Astrocyte of the hippocampus (primary cell): Measurements from ENCODE around the gene PTBP1.

Experiments
- DNase-seq: peaks from one replicate; pipeline ENCODE4 v3.0.0; 2011; ENCODE audit warnings: low read depth, low spot score

PTBP1 gene

GRCh38 chr19:796692-797527 lies at the start of gene PTBP1:
Gene PTBP1 (plus strand): TSS chr19:797452. CDS start chr19:797498, 46 bp downstream.
- peak; percentile 100 for DNase-seq

DNA sequence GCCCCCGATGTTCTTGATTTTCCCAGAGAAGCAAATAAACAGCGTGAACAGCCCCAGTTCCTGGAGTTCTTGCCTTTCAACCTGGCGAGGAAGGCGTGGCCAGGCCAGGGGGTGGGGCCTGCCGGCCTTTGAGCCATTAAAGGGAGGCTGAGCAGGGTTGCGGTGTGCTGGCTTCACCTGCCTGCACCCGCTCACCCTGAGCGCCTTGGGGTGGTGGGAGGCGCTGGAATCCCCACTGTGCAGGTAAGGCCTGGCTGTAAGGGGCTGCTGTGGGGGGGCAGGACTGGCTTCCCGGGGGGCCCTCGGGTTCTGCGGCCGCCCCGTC lies 49.0 kb upstream of the PTBP1 start:
- DNase-seq: no peak

DNA sequence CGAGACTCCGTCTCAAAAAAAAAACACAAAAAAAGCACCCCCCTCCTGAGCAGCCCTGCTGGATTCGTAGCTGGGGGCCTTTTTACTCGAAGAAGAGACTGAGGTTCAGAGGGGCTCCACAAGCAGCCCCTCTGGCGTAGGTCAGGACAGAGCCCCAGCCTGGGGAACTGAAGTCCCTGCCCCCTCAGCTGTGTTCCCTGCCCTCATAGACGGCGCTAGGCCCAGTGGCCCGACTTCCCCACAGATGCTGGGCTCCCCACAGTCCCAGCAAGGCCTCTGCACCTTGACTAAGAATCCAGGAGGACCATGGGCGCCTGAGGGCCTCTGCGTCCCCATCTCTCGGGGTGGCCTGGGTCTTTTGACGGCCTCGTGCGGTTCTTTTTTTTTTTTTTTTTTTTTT lies 47.4 kb upstream of the PTBP1 start:
- DNase-seq: no peak

DNA sequence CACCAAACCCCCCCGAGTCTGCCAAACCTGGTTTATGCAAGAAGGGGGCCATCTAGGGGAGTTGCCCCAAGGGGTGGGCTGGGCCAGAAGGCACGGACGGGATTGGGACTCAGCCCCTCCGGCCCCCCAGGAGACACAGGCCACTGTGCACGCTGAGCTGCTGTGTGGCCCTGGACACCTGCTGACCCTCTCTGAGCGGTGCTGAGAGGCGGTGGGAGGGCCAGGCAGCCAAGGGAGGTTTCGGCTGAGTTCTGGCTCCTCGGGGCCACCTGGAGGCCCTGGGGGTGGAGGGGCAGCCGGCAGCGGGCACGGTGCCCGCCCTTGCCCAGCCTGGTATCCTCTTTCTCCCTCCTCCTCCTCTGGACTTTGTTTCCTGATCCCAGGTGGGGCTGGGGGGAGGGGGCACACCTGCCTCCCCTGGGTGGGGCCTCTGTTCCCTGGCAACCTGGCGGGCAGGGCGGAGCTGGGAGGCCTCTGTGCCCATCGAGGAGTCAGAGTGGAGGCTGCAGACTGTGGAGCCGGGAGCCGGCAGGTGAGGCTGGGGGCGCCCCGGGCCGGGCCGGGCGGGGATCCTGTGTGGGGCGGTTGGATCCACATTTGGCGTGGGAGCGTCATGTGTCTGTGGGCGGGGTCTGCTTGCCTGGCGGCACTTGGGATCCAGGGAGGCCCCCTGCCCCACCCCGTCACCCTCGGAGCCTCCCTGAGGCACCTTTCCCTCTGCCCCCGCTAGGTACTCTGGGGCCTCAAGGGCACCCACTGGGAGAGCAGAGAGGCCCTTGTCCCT lies 46.4 kb upstream of the PTBP1 start, which contains the start of gene MISP:
MISP (plus strand) TSS at position 473 of the 784 bp plus-strand sequence. CDS start 5,835 bp downstream, outside the sequence.
- no peak for DNase-seq

DNA sequence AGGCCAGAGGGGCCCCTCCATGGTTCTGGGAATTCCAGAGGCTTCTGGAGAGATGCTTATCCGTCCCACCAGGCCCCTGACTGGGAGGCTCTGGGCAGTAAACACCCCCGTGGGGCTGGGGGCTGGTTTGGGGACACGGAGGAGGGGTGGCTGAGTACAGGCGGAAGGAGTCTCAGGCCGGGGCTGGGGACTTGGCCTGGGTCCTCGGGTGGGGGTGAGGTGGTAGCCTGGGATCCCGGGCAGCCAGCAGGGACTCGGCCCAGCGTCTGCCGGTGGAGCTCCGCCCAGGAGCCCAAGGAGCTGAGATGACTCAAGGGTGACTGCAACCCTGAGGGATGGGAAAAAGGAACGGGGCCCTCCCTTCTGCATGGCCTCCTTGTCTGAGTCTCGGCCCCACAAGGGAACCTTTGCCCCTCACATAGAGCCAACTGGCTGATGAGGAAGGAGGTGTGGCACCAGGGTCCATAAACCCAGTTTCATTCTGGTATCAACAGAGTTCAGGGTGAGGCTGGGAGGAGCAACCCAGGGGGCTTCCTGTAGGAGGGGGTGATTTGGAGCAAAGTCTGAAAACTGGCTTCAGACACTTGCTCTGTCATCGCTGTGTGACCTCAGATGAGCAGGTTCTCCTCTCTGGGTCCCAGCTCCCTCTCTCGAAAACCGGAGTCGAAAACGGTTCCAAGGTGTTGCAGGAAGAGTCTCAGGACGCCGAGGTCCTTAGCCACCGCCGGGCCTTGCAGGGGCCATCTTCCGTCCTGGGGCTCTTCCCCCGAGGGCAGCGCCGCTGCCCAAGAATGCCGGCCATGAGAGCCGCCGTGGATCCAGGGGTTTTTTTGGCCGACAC lies 45.5 kb upstream of the PTBP1 start:
- DNase-seq: peak; percentile 83

GRCh38 chr19:752652-753517 lies 44.4 kb upstream of the PTBP1 start:
- DNase-seq: peak; percentile 71

GRCh38 chr19:754530-754929 lies 42.7 kb upstream of the PTBP1 start:
- no peak for DNase-seq

DNA sequence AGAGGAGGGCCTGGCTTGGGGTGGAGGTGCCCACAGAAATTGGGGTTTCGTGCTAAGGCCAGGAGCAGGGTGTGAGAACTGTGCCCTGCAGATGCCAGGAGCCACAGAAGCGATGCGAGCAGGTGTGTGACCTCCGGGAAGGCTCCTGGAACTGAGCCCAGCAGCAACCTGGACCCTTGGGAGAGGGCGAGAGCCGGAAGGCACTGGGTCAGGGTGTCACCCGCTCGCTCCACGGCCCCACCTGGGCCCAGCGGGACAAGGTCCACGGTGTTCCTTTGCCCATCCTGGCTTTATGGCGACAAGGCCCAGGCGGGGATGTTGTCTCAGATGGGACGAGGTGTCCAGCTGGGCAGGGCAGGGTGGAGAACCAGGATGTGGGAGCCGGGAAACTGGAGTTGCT lies 42.2 kb upstream of the PTBP1 start:
- no peak for DNase-seq

DNA sequence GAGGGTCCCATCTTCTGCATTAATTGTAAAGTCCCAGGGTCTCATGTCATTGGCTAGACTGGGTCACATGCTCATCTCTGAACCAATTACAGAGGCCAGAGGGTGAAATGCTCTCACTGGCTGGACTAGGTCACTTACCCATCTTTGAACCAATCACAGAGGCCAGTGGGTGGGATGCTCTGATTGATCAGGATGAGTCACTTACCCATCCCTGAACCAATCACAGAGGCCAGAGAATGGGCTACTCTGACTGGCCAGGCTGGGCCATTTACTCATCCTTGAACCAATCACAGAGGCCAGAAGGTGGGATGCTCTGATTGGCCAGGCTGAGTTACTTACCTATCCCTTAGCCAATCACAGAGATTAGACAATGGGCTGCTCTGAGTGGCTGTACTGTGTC lies 41.0 kb upstream of the PTBP1 start:
- DNase-seq: peak; percentile 28

GRCh38 chr19:756821-757688 lies 40.2 kb upstream of the PTBP1 start:
- DNase-seq: no peak

- no peak for DNase-seq
Observed at GRCh38 chr19:757811-758668, 39.2 kb upstream of the PTBP1 start.

GRCh38 chr19:763181-763580 lies 34.1 kb upstream of the PTBP1 start:
- DNase-seq: no peak

GRCh38 chr19:763869-764268 lies 33.4 kb upstream of the PTBP1 start:
- no peak for DNase-seq

DNA sequence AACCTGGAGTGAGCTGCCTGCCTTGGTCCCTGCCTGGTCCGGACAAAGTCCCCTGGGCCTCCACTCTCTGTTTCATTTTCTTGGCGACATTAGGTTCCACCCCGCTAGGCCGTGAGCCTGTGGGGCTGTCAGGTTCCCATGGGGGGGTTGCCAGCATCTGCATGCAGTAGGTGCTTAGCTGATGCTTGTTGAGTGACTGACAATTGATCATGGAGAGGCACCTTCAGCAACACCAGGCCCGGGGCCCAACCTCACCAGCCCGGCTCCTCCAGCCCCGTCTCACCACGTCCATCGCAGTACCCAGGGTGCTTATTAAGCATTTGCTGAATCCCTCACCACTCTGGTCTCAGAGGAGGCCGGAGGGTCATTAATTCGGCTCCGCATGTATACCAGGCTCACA lies 33.0 kb upstream of the PTBP1 start:
- no peak for DNase-seq

- no peak for DNase-seq
Observed at GRCh38 chr19:765179-765738, 32.0 kb upstream of the PTBP1 start.

- peak; percentile 94 for DNase-seq
Observed at GRCh38 chr19:768424-768823, 28.8 kb upstream of the PTBP1 start.

- DNase-seq: no peak
Observed at GRCh38 chr19:769616-770015, 27.6 kb upstream of the PTBP1 start.

GRCh38 chr19:771332-771785 lies 25.9 kb upstream of the PTBP1 start:
- peak; percentile 59 for DNase-seq

DNA sequence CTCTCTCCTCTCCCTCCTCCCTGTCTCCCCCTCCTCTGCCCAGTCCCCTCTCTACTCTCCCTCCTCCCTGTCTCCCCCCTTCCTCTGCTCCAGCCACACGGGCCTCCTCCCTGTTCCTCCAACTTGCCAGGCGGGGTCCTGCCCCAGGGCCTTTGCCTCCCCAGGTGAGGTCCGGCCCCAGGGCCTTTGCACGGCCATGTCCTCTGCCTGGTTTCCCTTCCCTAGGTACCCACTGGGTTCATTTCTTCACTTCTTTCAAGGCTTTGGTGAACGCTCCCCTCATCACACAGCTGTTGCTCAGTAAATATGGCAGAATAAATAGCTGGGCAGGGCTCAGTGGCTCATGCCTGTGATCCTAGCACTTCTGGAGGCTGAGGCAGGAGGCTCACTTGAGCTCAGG lies 25.2 kb upstream of the PTBP1 start:
- no peak for DNase-seq
